IMR-90 (cell line): ENCODE measurements around the gene GOLT1A. TPM values are rescaled to one million over a fixed set of nuclear protein-coding genes. Genes with fewer than 3 reads are reported as not detected.

ENCODE experiments used
- ATAC-seq: fragments of 200-7000 bp; cut with Tn5 transposase; 2 replicates; pipeline ENCODE4 v1.9.1; 2020; ENCODE audit warnings: low read depth, mild to moderate bottlenecking, moderate library complexity
- BruUV-seq: library from RNA; stranded (reverse); fragments of 400-500 nt; replicated peaks from 2 replicates; lab custom pipeline; 2021; lab: Mats Ljungman, UMichigan
- CTCF ChIA-PET: fragments of 300-600 bp; formaldehyde crosslinking; extraction: SDS; loops from one replicate; lab custom pipeline; 2021; ENCODE audit warnings: antibody characterized with exemption; lab: Yijun Ruan, JAX
- POLR2A ChIA-PET: fragments of 300-600 bp; sonication (Branson Sonifier 250); formaldehyde crosslinking; loops from one replicate; lab custom pipeline; 2022; ENCODE audit warnings: antibody characterized with exemption; ENCODE audit not compliant: unreplicated experiment; lab: Charles Lee
- DNase-seq: peaks from one replicate; pipeline ENCODE4 v3.0.0; 2013
- H2AFZ ChIP-seq: replicated peaks from 2 replicates; pipeline ENCODE3; 2013; ENCODE audit warnings: low read length, mild to moderate bottlenecking; ENCODE audit not compliant: poor library complexity
- H2AK5ac ChIP-seq: 2 replicates; pipeline ENCODE4 v1.6.1; 2013; ENCODE audit warnings: low read depth, low read length, inconsistent platforms
- H2AK9ac ChIP-seq: replicated peaks from 2 replicates; pipeline ENCODE3; 2013; ENCODE audit warnings: mild to moderate bottlenecking, low read depth, low read length, moderate library complexity; ENCODE audit not compliant: poor library complexity
- H2BK120ac ChIP-seq: 2 replicates; pipeline ENCODE4 v1.6.1; 2013; ENCODE audit warnings: low read depth, low read length, inconsistent platforms
- H2BK15ac ChIP-seq: 3 replicates; pipeline ENCODE4 v1.6.1; 2013; ENCODE audit warnings: low read depth, low read length, inconsistent platforms
- H2BK20ac ChIP-seq: 2 replicates; pipeline ENCODE4 v1.6.1; 2013; ENCODE audit warnings: low read depth, mild to moderate bottlenecking, inconsistent platforms, low read length, moderate library complexity
- H2BK5ac ChIP-seq: 2 replicates; pipeline ENCODE4 v1.6.1; 2013; ENCODE audit warnings: mild to moderate bottlenecking, low read depth, low read length, inconsistent platforms; ENCODE audit not compliant: poor library complexity, severe bottlenecking
- H3K14ac ChIP-seq: replicated peaks from 2 replicates; pipeline ENCODE4 v1.6.1; 2013; ENCODE audit warnings: low read depth, low read length, inconsistent platforms
- H3K18ac ChIP-seq: 2 replicates; pipeline ENCODE4 v1.6.1; 2013; ENCODE audit warnings: low read depth, low read length, control low read depth
- H3K23ac ChIP-seq: 2 replicates; pipeline ENCODE4 v1.6.1; 2013; ENCODE audit warnings: low read depth, low read length, inconsistent platforms
- H3K27ac ChIP-seq: 2 replicates; pipeline ENCODE4 v1.5.1; 2013; ENCODE audit warnings: mild to moderate bottlenecking, control low read depth, low read length; ENCODE audit not compliant: insufficient read depth
- H3K27me3 ChIP-seq: 2 replicates; pipeline ENCODE4 v1.6.1; 2013; ENCODE audit warnings: low read length; ENCODE audit not compliant: control insufficient read depth, insufficient read depth
- H3K36me3 ChIP-seq: 2 replicates; pipeline ENCODE4 v1.6.1; 2013; ENCODE audit warnings: low read length, mixed read lengths; ENCODE audit not compliant: control insufficient read depth, insufficient read depth
- H3K4ac ChIP-seq: 2 replicates; pipeline ENCODE4 v1.6.1; 2013; ENCODE audit warnings: low read depth, low read length, inconsistent platforms
- H3K4me1 ChIP-seq: 2 replicates; pipeline ENCODE4 v1.6.1; 2013; ENCODE audit warnings: low read length, mixed read lengths; ENCODE audit not compliant: control insufficient read depth, insufficient read depth
- H3K4me2 ChIP-seq: 2 replicates; pipeline ENCODE4 v1.6.1; 2013; ENCODE audit warnings: low read depth, mild to moderate bottlenecking, control low read depth, low read length, moderate library complexity
- H3K4me3 ChIP-seq: 2 replicates; pipeline ENCODE4 v1.5.1; 2013; ENCODE audit warnings: low read depth, mild to moderate bottlenecking, control low read depth, low read length, moderate library complexity; ENCODE audit not compliant: insufficient read depth
- H3K56ac ChIP-seq: 2 replicates; pipeline ENCODE4 v1.6.1; 2013; ENCODE audit warnings: low read length, inconsistent platforms; ENCODE audit not compliant: insufficient read depth; ENCODE audit errors: extremely low read depth
- H3K79me1 ChIP-seq, 2 experiments: 2 replicates each; pipeline ENCODE4 v1.6.1; 2013; ENCODE audit warnings: low read length in 2 of 2, inconsistent platforms in 1 of 2, low read depth in 1 of 2
- H3K9ac ChIP-seq: 2 replicates; pipeline ENCODE4 v1.6.1; 2013; ENCODE audit warnings: low read depth, low read length, control low read depth
- H3K9me1 ChIP-seq: 2 replicates; pipeline ENCODE4 v1.6.1; 2013; ENCODE audit warnings: low read length, inconsistent platforms; ENCODE audit not compliant: insufficient read depth
- H3K9me3 ChIP-seq: 2 replicates; pipeline ENCODE4 v1.6.1; 2013; ENCODE audit warnings: low read length; ENCODE audit not compliant: control insufficient read depth, insufficient read depth
- H4K20me1 ChIP-seq: 2 replicates; pipeline ENCODE4 v1.6.1; 2013; ENCODE audit warnings: low read length, inconsistent platforms; ENCODE audit not compliant: insufficient read depth
- H4K5ac ChIP-seq: 2 replicates; pipeline ENCODE4 v1.6.1; 2013; ENCODE audit warnings: mild to moderate bottlenecking, low read depth, low read length, control low read depth
- H4K8ac ChIP-seq, 2 experiments: 2 replicates each; pipeline ENCODE4 v1.6.1; 2013; ENCODE audit warnings: low read depth in 2 of 2, low read length in 2 of 2, control low read depth in 1 of 2, inconsistent platforms in 1 of 2
- H4K91ac ChIP-seq: 2 replicates; pipeline ENCODE4 v1.6.1; 2013; ENCODE audit warnings: low read depth, low read length, inconsistent platforms; ENCODE audit not compliant: insufficient read depth
- BHLHE40 ChIP-seq: fragments of 150-350 bp; IDR thresholded peaks from 2 replicates; pipeline ENCODE4 v1.6.1; 2016; ENCODE audit warnings: mild to moderate bottlenecking, low read depth, low read length
- CEBPB ChIP-seq: IDR thresholded peaks from 2 replicates; pipeline ENCODE4 v1.6.1; 2012; ENCODE audit warnings: low read depth, low read length, improper control_type of control experiment
- CHD1 ChIP-seq: IDR thresholded peaks from 2 replicates; pipeline ENCODE4 v1.6.1; 2012; ENCODE audit warnings: low read depth, low read length, improper control_type of control experiment
- CTCF ChIP-seq: conservative IDR thresholded peaks from 2 replicates; pipeline ENCODE4 v1.5.1; 2012; ENCODE audit warnings: mild to moderate bottlenecking, low read depth, low read length, improper control_type of control experiment
- ELK1 ChIP-seq: fragments of 150-350 bp; IDR thresholded peaks from 2 replicates; pipeline ENCODE4 v1.6.1; 2016; ENCODE audit warnings: low read depth, mild to moderate bottlenecking, low read length, moderate library complexity, borderline replicate concordance
- FOS ChIP-seq: fragments of 150-350 bp; IDR thresholded peaks from 2 replicates; pipeline ENCODE4 v1.6.1; 2016; ENCODE audit warnings: low read depth, low read length
- MAFK ChIP-seq: IDR thresholded peaks from 2 replicates; pipeline ENCODE4 v1.6.1; 2012; ENCODE audit warnings: low read depth, low read length, improper control_type of control experiment
- MAZ ChIP-seq: IDR thresholded peaks from 2 replicates; pipeline ENCODE4 v1.6.1; 2012; ENCODE audit warnings: low read depth, mild to moderate bottlenecking, low read length, improper control_type of control experiment, moderate library complexity, borderline replicate concordance
- MXI1 ChIP-seq: IDR thresholded peaks from 2 replicates; pipeline ENCODE4 v1.6.1; 2012; ENCODE audit warnings: low read depth, mild to moderate bottlenecking, low read length, moderate library complexity, borderline replicate concordance
- NFE2L2 ChIP-seq: fragments of 150-350 bp; IDR thresholded peaks from 2 replicates; pipeline ENCODE4 v1.6.1; 2016; ENCODE audit warnings: low read depth, mild to moderate bottlenecking, low read length
- POLR2A ChIP-seq: IDR thresholded peaks from 2 replicates; pipeline ENCODE4 v1.6.1; 2012; ENCODE audit warnings: mild to moderate bottlenecking, low read depth, low read length
- RAD21 ChIP-seq: IDR thresholded peaks from 2 replicates; pipeline ENCODE4 v1.6.1; 2012; ENCODE audit warnings: low read length, improper control_type of control experiment
- RCOR1 ChIP-seq: IDR thresholded peaks from 2 replicates; pipeline ENCODE4 v1.6.1; 2012; ENCODE audit warnings: mild to moderate bottlenecking, low read length, improper control_type of control experiment; ENCODE audit not compliant: insufficient replicate concordance
- RFX5 ChIP-seq: IDR thresholded peaks from 2 replicates; pipeline ENCODE4 v1.8.0; 2012; ENCODE audit warnings: low read depth, mild to moderate bottlenecking, low read length, moderate library complexity
- SMC3 ChIP-seq: fragments of 150-350 bp; IDR thresholded peaks from 2 replicates; pipeline ENCODE4 v1.6.1; 2016; ENCODE audit warnings: low read depth, mild to moderate bottlenecking, antibody characterized with exemption, low read length, moderate library complexity
- USF2 ChIP-seq: fragments of 150-350 bp; IDR thresholded peaks from 2 replicates; pipeline ENCODE4 v1.6.1; 2017; ENCODE audit warnings: mild to moderate bottlenecking, antibody characterized with exemption, low read length, low read depth
- WGBS, 2 experiments: methylation state at CpG; one replicate each; pipeline versions ENCODE4 v1.1.5 to v1.1.7; 2013; ENCODE audit warnings: missing lambda C conversion rate in 2 of 2; ENCODE audit not compliant: insufficient read length in 1 of 2; ENCODE audit errors: extremely low coverage in 2 of 2; 5-methylcytosine and 5-hydroxymethylcytosine counted together
- dilution Hi-C: fragments of 300-500 bp; cut with HindIII; formaldehyde crosslinking; loops from one replicate; pipeline ENCODE4 v1.14.3; 2018; ENCODE audit warnings: low sequenced_read_pairs; ENCODE audit not compliant: unreplicated experiment
- in situ Hi-C: fragments of 300-500 bp; cut with MboI; formaldehyde crosslinking; loops from 3 replicates; pipeline ENCODE4 v1.14.3; 2019; ENCODE audit warnings: low sequenced_read_pairs, inconsistent platforms, mixed read lengths
- intact Hi-C: fragments of 100-400 bp; cut with micrococcal nuclease; formaldehyde crosslinking; loops from 2 replicates; pipeline ENCODE4 v1.10.0; 2022
- polyA plus RNA-seq, 3 experiments: library from polyadenylated mRNA; depleted of rRNA; stranded (reverse); fragments of >200 nt; gene quantifications; 2 replicates each; pipeline ENCODE4 v1.2.3, GENCODE V29; 2012; ENCODE audit warnings: low replicate concordance in 1 of 3
- total RNA-seq: library from RNA; depleted of rRNA; stranded (reverse); fragments of >200 nt; gene quantifications from 2 replicates; pipeline ENCODE4 v1.2.3, GENCODE V29; 2012

The GOLT1A gene
- total and polyA plus RNA-seq, 2 of the 4 experiments (the other 2 are of a cell fraction): 0.32 TPM; not detected in 1

GRCh38 chr1:204204944-204205343, 8.8 kb downstream of the GOLT1A start:
- WGBS, 2 experiments: no CpG with 5 or more reads among the region's 2 CpGs
- no peak overlapping the region for H4K8ac ChIP-seq
- ATAC-seq: no peak
- no peaks in the 10 kb centered on the region for H3K79me1 ChIP-seq
- no peak overlapping the region for H3K56ac ChIP-seq
- no peak overlapping the region for H3K14ac ChIP-seq
- H3K27ac ChIP-seq: no peak overlapping the region
- H2BK20ac ChIP-seq: no peak overlapping the region
- H4K91ac ChIP-seq: no peak overlapping the region
- DNase-seq: no peak
- in situ Hi-C loops: loop anchor here (5.0 kb wide), 1 partner anchor 38 kb away; the partner anchor contains the start of gene REN
- no peak for TF ChIP-seq NFE2L2
- no peak for TF ChIP-seq POLR2A
- no peak for TF ChIP-seq RAD21
- no peak for TF ChIP-seq RCOR1
- no peak for TF ChIP-seq CHD1
- TF ChIP-seq CTCF: no peak
- no peak for TF ChIP-seq MXI1
- TF ChIP-seq ELK1: no peak
- TF ChIP-seq SMC3: no peak
- TF ChIP-seq BHLHE40: no peak
- no peak for TF ChIP-seq CEBPB
- TF ChIP-seq RFX5: no peak
- no peak for TF ChIP-seq MAFK
- no peak for TF ChIP-seq FOS
- no peak for TF ChIP-seq USF2
- no peak for TF ChIP-seq MAZ
- no peak overlapping the region for H2BK15ac ChIP-seq
- peaks cover 16% of the 10 kb centered on the region; the same call in 1 of the 2 replicates for H3K9me1 ChIP-seq
- H3K36me3 ChIP-seq: no peaks in the 10 kb centered on the region
- dilution Hi-C loops: no loop called here
- H3K4me3 ChIP-seq: no peak overlapping the region
- no peak overlapping the region for H4K5ac ChIP-seq
- H4K20me1 ChIP-seq: no peaks in the 10 kb centered on the region
- H3K18ac ChIP-seq: no peak overlapping the region
- POLR2A ChIA-PET: no interaction called here
- H3K4me1 ChIP-seq: peaks cover 3% of the 10 kb centered on the region; the same call in 1 of the 2 replicates
- no peak overlapping the region for H3K4me2 ChIP-seq
- H3K9me3 ChIP-seq: no peaks in the 10 kb centered on the region
- H2AK5ac ChIP-seq: no peak overlapping the region
- H3K27me3 ChIP-seq: no peaks in the 10 kb centered on the region
- H3K4ac ChIP-seq: no peak overlapping the region
- no peak overlapping the region for H2BK5ac ChIP-seq
- no peak overlapping the region for H2AFZ ChIP-seq
- H3K23ac ChIP-seq: no peak overlapping the region
- BruUV-seq: no TSS peak
- CTCF ChIA-PET: interaction anchor here (0.6 to 3.0 kb wide), 3 partner anchors 22 to 155 kb away, joined by 3 to 32 read pairs (median 9); partner anchors contain the start of gene PLEKHA6
- H3K9ac ChIP-seq: no peak overlapping the region
- H2AK9ac ChIP-seq: no peak overlapping the region
- H2BK120ac ChIP-seq: no peak overlapping the region
- intact Hi-C loops: no loop called here
